Measurements from ENCODE around the gene IP6K2.

GRCh38 chr3:48762816-48763215 is 45.8 kb upstream of the IP6K2 start:
- TF ChIP-seq POLR2A (IDR thresholded peaks at IDR 0.05; ENCODE audit: control extremely low read depth in 1 of 2, low read depth in 2 of 2, low read length in 2 of 2) (no peak), CTCF (IDR thresholded peaks at IDR 0.05; ENCODE audit: control extremely low read depth in 1 of 3, insufficient read depth in 1 of 3, low read depth in 1 of 3, low read length in 3 of 3) (no peak)
